Natural killer cell treated with Interleukin-12 subunit alpha and Interleukin-12 subunit beta and Interleukin-15 and Interleukin-18, amount 100 ng/mL, for 72 hours (primary cell): ENCODE data around the gene LIM2. TPM values are rescaled to one million over a fixed set of nuclear protein-coding genes. Genes with fewer than 3 reads are reported as not detected.

Source experiments
- ATAC-seq, 2 donors: fragments of 150-1000 bp; cut with Tn5 transposase in 1 of 2; sonication (Bioruptor Pico), chemical (Tn5 transposase) in 1 of 2; 2 replicates each; pipeline ENCODE4 v1.10.0; 2021
- DNase-seq: peaks from one replicate; pipeline ENCODE4 v3.0.0; 2022; ENCODE audit warnings: low spot score
- H3K27ac Mint-ChIP-seq, 2 donors: 1 replicate in 1 of 2; 2 replicates in 1 of 2; pipeline ENCODE4 v1.8.0; 2022; ENCODE audit warnings: mixed read lengths in 2 of 2, mild to moderate bottlenecking in 1 of 2, moderate library complexity in 1 of 2
- H3K27me3 Mint-ChIP-seq, 2 donors: 1 replicate in 1 of 2; 2 replicates in 1 of 2; pipeline ENCODE4 v1.8.0; 2022; ENCODE audit warnings: mixed read lengths in 2 of 2
- H3K36me3 Mint-ChIP-seq: one replicate; pipeline ENCODE4 v1.8.0; 2022; ENCODE audit warnings: mixed read lengths
- H3K4me1 Mint-ChIP-seq, 2 donors: 1 replicate in 1 of 2; 2 replicates in 1 of 2; pipeline ENCODE4 v1.8.0; 2022; ENCODE audit warnings: low read depth in 2 of 2, mixed read lengths in 2 of 2, mild to moderate bottlenecking in 1 of 2
- H3K4me3 Mint-ChIP-seq: one replicate; pipeline ENCODE4 v1.8.0; 2022; ENCODE audit warnings: mixed read lengths
- H3K9me3 Mint-ChIP-seq: 2 replicates; pipeline ENCODE4 v1.8.0; 2022; ENCODE audit warnings: mixed read lengths
- total RNA-seq, 2 donors: library from RNA; stranded (reverse); gene quantifications; one replicate each; pipeline ENCODE4 v1.2.3, GENCODE V29; 2022

Gene LIM2
- total RNA-seq, 2 donors from 2014 or later, result 2.1 to 12.6 TPM

- H3K27me3 Mint-ChIP-seq, result peaks cover 16 to 25% of the 10 kb centered on the region in 2 donors
- peaks cover 4 to 12% of the 10 kb centered on the region in 2 donors for H3K4me1 Mint-ChIP-seq
- no peaks in the 10 kb centered on the region for H3K36me3 Mint-ChIP-seq
- ATAC-seq (no peak), DNase-seq (peak; percentile 59)
- no peaks in the 10 kb centered on the region for H3K9me3 Mint-ChIP-seq
- no peak overlapping the region for H3K27ac Mint-ChIP-seq
- no peak overlapping the region for H3K4me3 Mint-ChIP-seq
Measured at GRCh38 chr19:51333836-51334460, 53.8 kb downstream of the LIM2 start.

- DNase-seq (no peak), ATAC-seq (no peak)
- Mint-ChIP-seq H3K27me3 (peaks cover 24 to 27% of the 10 kb centered on the region in 2 donors), H3K4me3 (no peak overlapping the region), H3K9me3 (no peaks in the 10 kb centered on the region), H3K4me1 (peaks cover 4 to 12% of the 10 kb centered on the region in 2 donors), H3K27ac (no peak overlapping the region), H3K36me3 (no peaks in the 10 kb centered on the region)
Measured at GRCh38 chr19:51331716-51332115, 56.1 kb downstream of the LIM2 start.

- H3K9me3 Mint-ChIP-seq, result no peaks in the 10 kb centered on the region
- H3K4me3 Mint-ChIP-seq, result no peak overlapping the region
- peaks cover 4 to 12% of the 10 kb centered on the region in 2 donors for H3K4me1 Mint-ChIP-seq
- ATAC-seq (no peak), DNase-seq (no peak)
- no peak overlapping the region for H3K27ac Mint-ChIP-seq
- H3K27me3 Mint-ChIP-seq, result peaks cover 25 to 27% of the 10 kb centered on the region in 2 donors
- H3K36me3 Mint-ChIP-seq, result no peaks in the 10 kb centered on the region
Measured at GRCh38 chr19:51331193-51331592, 56.6 kb downstream of the LIM2 start.

GRCh38 chr19:51330366-51330765, 57.4 kb downstream of the LIM2 start:
- Mint-ChIP-seq H3K36me3 (no peaks in the 10 kb centered on the region), H3K27ac (no peak overlapping the region), H3K27me3 (peaks cover 33% of the 10 kb centered on the region in 2 donors), H3K9me3 (no peaks in the 10 kb centered on the region), H3K4me3 (no peak overlapping the region), H3K4me1 (peaks cover 7 to 12% of the 10 kb centered on the region in 2 donors)
- DNase-seq (no peak), ATAC-seq (no peak)

Other genes with a start within 250 kb of the LIM2 start
- gene SIGLEC7, start 245.7 kb downstream of the LIM2 start, total RNA-seq, result 1 to 10 TPM; 7.9 to 8.7 TPM
- 1 to 10 TPM in 1 of 2 donors, under 1 TPM in 1; 0.89 to 1.4 TPM for gene CD33, start 162.9 kb downstream of the LIM2 start, total RNA-seq
- gene SIGLECL1, start 136.9 kb downstream of the LIM2 start, total RNA-seq, result not detected
- under 1 TPM in 1 of 2 donors, not detected in 1; 0.59 TPM for gene IGLON5, start 76.3 kb downstream of the LIM2 start, total RNA-seq
- 1 to 10 TPM; 1.0 to 2.0 TPM for gene VSIG10L, start 45.8 kb downstream of the LIM2 start, total RNA-seq
- gene ETFB, start 21.6 kb downstream of the LIM2 start, total RNA-seq, result 10 to 100 TPM; 41.1 to 83.8 TPM
- gene CLDND2, start 19.0 kb downstream of the LIM2 start, total RNA-seq, result 10 to 100 TPM; 49.6 to 74.3 TPM
- 1,000 to 10,000 TPM; 1,196 to 2,045 TPM for gene NKG7, start 15.3 kb downstream of the LIM2 start, total RNA-seq
- under 1 TPM; 0.78 to 0.98 TPM for gene C19orf84, start 2.6 kb upstream of the LIM2 start, total RNA-seq
- 1 to 10 TPM in 1 of 2 donors, under 1 TPM in 1; 0.28 to 1.5 TPM for gene SIGLEC10, start 29.7 kb upstream of the LIM2 start, total RNA-seq
- not detected for gene SIGLEC8, start 70.5 kb upstream of the LIM2 start, total RNA-seq
- not detected for gene CEACAM18, start 90.6 kb upstream of the LIM2 start, total RNA-seq
- under 1 TPM in 1 of 2 donors, not detected in 1; 0.70 TPM for gene SIGLEC12, start 113.8 kb upstream of the LIM2 start, total RNA-seq
- 1 to 10 TPM in 1 of 2 donors, not detected in 1; 1.0 TPM for gene SIGLEC6, start 143.7 kb upstream of the LIM2 start, total RNA-seq
- 10 to 100 TPM in 1 of 2 donors, 1 to 10 TPM in 1; 9.9 to 13.2 TPM for gene ZNF175, start 183.3 kb upstream of the LIM2 start, total RNA-seq
- under 1 TPM; 0.22 to 0.64 TPM for gene SIGLEC5, start 242.4 kb upstream of the LIM2 start, total RNA-seq